H9 (cell line): ENCODE results near the gene APBA2. TPM values are rescaled to one million over a fixed set of nuclear protein-coding genes. Genes with fewer than 3 reads are reported as not detected.
A peak's percentile ranks its signal among the peaks of the same experiment; 100 is the strongest.

Experiments used
- DNase-seq: peaks from one replicate; pipeline ENCODE4 v3.0.0-alpha.2; 2017
- H2AFZ ChIP-seq: one replicate; pipeline ENCODE4 v1.6.1; 2013; ENCODE audit warnings: mild to moderate bottlenecking, low read length, control low read depth, moderate library complexity
- H2AK5ac ChIP-seq: 2 replicates; pipeline ENCODE4 v1.6.1; 2013; ENCODE audit warnings: low read length, control low read depth, mixed read lengths; ENCODE audit not compliant: insufficient read length
- H2BK120ac ChIP-seq: one replicate; pipeline ENCODE4 v1.6.1; 2013; ENCODE audit warnings: low read depth, mild to moderate bottlenecking, low read length, control low read depth, inconsistent platforms; ENCODE audit not compliant: poor library complexity, severe bottlenecking
- H2BK12ac ChIP-seq: 2 replicates; pipeline ENCODE4 v1.6.1; 2013; ENCODE audit warnings: low read length, control low read depth, mixed read lengths, low read depth; ENCODE audit not compliant: insufficient read length
- H2BK15ac ChIP-seq: 2 replicates; pipeline ENCODE4 v1.6.1; 2013; ENCODE audit warnings: low read depth, low read length, control low read depth
- H2BK20ac ChIP-seq: one replicate; pipeline ENCODE4 v1.6.1; 2013; ENCODE audit warnings: low read depth, mild to moderate bottlenecking, low read length, control low read depth, inconsistent platforms; ENCODE audit not compliant: poor library complexity, severe bottlenecking
- H2BK5ac ChIP-seq: 2 replicates; pipeline ENCODE4 v1.6.1; 2013; ENCODE audit warnings: low read length, control low read depth, mixed read lengths; ENCODE audit not compliant: insufficient read length
- H3K14ac ChIP-seq: 2 replicates; pipeline ENCODE4 v1.6.1; 2013; ENCODE audit warnings: low read length, control low read depth; ENCODE audit not compliant: insufficient read depth
- H3K18ac ChIP-seq: 2 replicates; pipeline ENCODE4 v1.6.1; 2013; ENCODE audit warnings: low read depth, mild to moderate bottlenecking, mixed read lengths, low read length, control low read depth; ENCODE audit not compliant: insufficient read length
- H3K23ac ChIP-seq: 2 replicates; pipeline ENCODE4 v1.6.1; 2013; ENCODE audit warnings: low read length, control low read depth, mixed read lengths, low read depth; ENCODE audit not compliant: insufficient read length
- H3K23me2 ChIP-seq: 2 replicates; pipeline ENCODE4 v1.6.1; 2013; ENCODE audit warnings: low read depth, mild to moderate bottlenecking, mixed read lengths, low read length, control low read depth; ENCODE audit not compliant: insufficient read length, poor library complexity, severe bottlenecking
- H3K27ac ChIP-seq: 2 replicates; pipeline ENCODE4 v1.5.1; 2013; ENCODE audit warnings: low read length, control low read depth, mixed read lengths, low read depth; ENCODE audit not compliant: insufficient read length
- H3K27me3 ChIP-seq: 2 replicates; pipeline ENCODE4 v1.6.1; 2013; ENCODE audit warnings: low read length, control low read depth, inconsistent platforms; ENCODE audit not compliant: insufficient read depth
- H3K4ac ChIP-seq: 2 replicates; pipeline ENCODE4 v1.6.1; 2013; ENCODE audit warnings: low read depth, mild to moderate bottlenecking, control low read depth, inconsistent platforms, low read length, moderate library complexity
- H3K4me1 ChIP-seq: 2 replicates; pipeline ENCODE4 v1.6.1; 2013; ENCODE audit warnings: low read length, control low read depth, inconsistent platforms; ENCODE audit not compliant: insufficient read depth
- H3K4me2 ChIP-seq: 2 replicates; pipeline ENCODE4 v1.6.1; 2013; ENCODE audit warnings: low read length, control low read depth, mixed read lengths; ENCODE audit not compliant: insufficient read length, insufficient read depth
- H3K56ac ChIP-seq: 2 replicates; pipeline ENCODE4 v1.6.1; 2013; ENCODE audit warnings: low read depth, mild to moderate bottlenecking, mixed read lengths, low read length, control low read depth; ENCODE audit not compliant: insufficient read length
- H3K79me1 ChIP-seq: 2 replicates; pipeline ENCODE4 v1.6.1; 2013; ENCODE audit warnings: low read depth, mild to moderate bottlenecking, moderate library complexity, low read length, control low read depth, inconsistent platforms; ENCODE audit not compliant: insufficient read depth, poor library complexity, severe bottlenecking
- H3K79me2 ChIP-seq: 2 replicates; pipeline ENCODE4 v1.6.1; 2013; ENCODE audit warnings: low read length, control low read depth, inconsistent platforms; ENCODE audit not compliant: insufficient read depth
- H3K9ac ChIP-seq: 2 replicates; pipeline ENCODE4 v1.6.1; 2013; ENCODE audit warnings: low read length, control low read depth, mixed read lengths; ENCODE audit not compliant: insufficient read length; ENCODE audit errors: extremely low read depth
- H3K9me3 ChIP-seq: one replicate; pipeline ENCODE4 v1.6.1; 2013; ENCODE audit warnings: low read depth, low read length, inconsistent platforms; ENCODE audit not compliant: control insufficient read depth
- H3T11ph ChIP-seq: one replicate; pipeline ENCODE4 v1.6.1; 2013; ENCODE audit warnings: mild to moderate bottlenecking, low read length, control low read depth, inconsistent platforms
- H4K20me1 ChIP-seq: one replicate; pipeline ENCODE4 v1.6.1; 2013; ENCODE audit not compliant: control insufficient read depth, insufficient read length, insufficient read depth
- H4K5ac ChIP-seq: 2 replicates; pipeline ENCODE4 v1.6.1; 2013; ENCODE audit warnings: low read depth, mild to moderate bottlenecking, mixed read lengths, low read length, control low read depth; ENCODE audit not compliant: insufficient read length
- H4K8ac ChIP-seq: replicated peaks from 2 replicates; pipeline ENCODE4 v1.6.1; 2013; ENCODE audit warnings: low read length, control low read depth, mixed read lengths, low read depth; ENCODE audit not compliant: insufficient read length
- H4K91ac ChIP-seq: 2 replicates; pipeline ENCODE4 v1.6.1; 2013; ENCODE audit warnings: low read depth, mild to moderate bottlenecking, moderate library complexity, mixed read lengths, low read length, control low read depth; ENCODE audit not compliant: insufficient read length
- H3K27ac Mint-ChIP-seq, 3 experiments: 2 replicates in 2 of 3; 3 replicates in 1 of 3; pipeline ENCODE4 v1.8.0; 2020 to 2021; ENCODE audit warnings: mixed read lengths in 3 of 3, mild to moderate bottlenecking in 1 of 3, moderate library complexity in 1 of 3
- H3K27me3 Mint-ChIP-seq: 2 replicates; pipeline ENCODE4 v1.8.0; 2021; ENCODE audit warnings: low read depth, mild to moderate bottlenecking, moderate library complexity, mixed read lengths
- H3K36me3 Mint-ChIP-seq, 3 experiments: 2 replicates in 2 of 3; 3 replicates in 1 of 3; pipeline ENCODE4 v1.8.0; 2020 to 2021; ENCODE audit warnings: low read depth in 3 of 3, mixed read lengths in 3 of 3; ENCODE audit not compliant: insufficient read depth in 1 of 3
- H3K4me1 Mint-ChIP-seq, 2 experiments: 2 replicates each; pipeline ENCODE4 v1.8.0; 2020; ENCODE audit warnings: mixed read lengths in 2 of 2
- H3K4me3 Mint-ChIP-seq, 2 experiments: 2 replicates in 1 of 2; 3 replicates in 1 of 2; pipeline ENCODE4 v1.8.0; 2020 to 2021; ENCODE audit warnings: mild to moderate bottlenecking in 2 of 2, mixed read lengths in 2 of 2, moderate library complexity in 1 of 2
- H3K9me3 Mint-ChIP-seq, 2 experiments: 2 replicates in 1 of 2; 3 replicates in 1 of 2; pipeline ENCODE4 v1.8.0; 2020; ENCODE audit warnings: mild to moderate bottlenecking in 2 of 2, mixed read lengths in 2 of 2, moderate library complexity in 1 of 2
- WGBS: extraction: QIAGEN DNeasy Blood & Tissue Kit; methylation state at CpG from one replicate; pipeline ENCODE4 v1.1.7; 2013; ENCODE audit warnings: missing lambda C conversion rate, low lambda C conversion rate, mixed read lengths; ENCODE audit not compliant: insufficient read length; ENCODE audit errors: extremely low coverage; 5-methylcytosine and 5-hydroxymethylcytosine counted together
- total RNA-seq: library from RNA; stranded (reverse); gene quantifications from 2 replicates; pipeline ENCODE4 v1.2.1, GENCODE V29; 2021
- TF ChIP-seq, protein P1 (sequence below): fragments of 200-600 bp; sonication (generic); conservative IDR thresholded peaks from 3 replicates; pipeline ENCODE4 v1.8.0; 2021; ENCODE audit warnings: antibody characterized with exemption, mild to moderate bottlenecking

APBA2 gene
- total RNA-seq, 1 experiment from 2014 or later, result 14.3 TPM

DNA sequence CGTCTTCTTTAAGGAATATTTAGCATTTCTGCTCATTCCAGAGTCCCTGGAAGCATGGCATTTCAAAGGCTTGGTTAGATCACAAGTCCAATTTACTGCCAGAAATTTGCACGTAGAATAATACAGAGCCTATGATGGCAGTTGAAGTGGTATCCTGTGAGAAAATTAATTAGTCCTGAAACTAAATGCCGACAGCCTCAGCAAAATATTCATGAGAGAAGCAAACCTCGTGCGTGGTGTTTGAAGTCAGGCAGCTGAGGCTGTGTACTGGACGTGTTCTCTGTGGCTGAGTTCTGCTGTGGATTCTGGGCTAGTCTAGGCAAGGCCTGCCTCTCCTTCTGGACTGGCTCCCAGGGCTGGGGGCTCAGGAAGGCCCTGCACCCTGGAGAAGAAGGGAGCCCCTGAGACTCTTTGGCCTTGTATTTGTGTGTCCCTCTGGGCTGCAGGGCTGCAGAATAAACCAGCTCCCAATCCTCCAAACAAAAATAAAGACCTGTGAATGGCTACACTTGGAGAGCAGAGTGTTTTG, 106.6 kb downstream of the APBA2 start:
- no CpG with 5 or more reads among the region's 6 CpGs for WGBS
- no peak overlapping the region for H3K56ac ChIP-seq
- no peak overlapping the region for H3K4me3 Mint-ChIP-seq

More for the DNA sequence above, 106.6 kb downstream of the APBA2 start:
- no peaks in the 10 kb centered on the region for H3K79me2 ChIP-seq
- peaks cover 26 to 40% of the 10 kb centered on the region in 2 experiments for H3K4me1 Mint-ChIP-seq
- H3K4me1 ChIP-seq, result peaks cover 6% of the 10 kb centered on the region; the same call in 1 of the 2 replicates
- H2BK15ac ChIP-seq, result no peak overlapping the region
- H3K4me2 ChIP-seq, result no peak overlapping the region
- H2BK120ac ChIP-seq, result no peak overlapping the region
- H2AFZ ChIP-seq, result no peak overlapping the region
- no peak for DNase-seq
- H4K5ac ChIP-seq, result no peak overlapping the region
- no peaks in the 10 kb centered on the region for H3K9me3 ChIP-seq
- no peak overlapping the region for H3K9ac ChIP-seq
- no peaks in the 10 kb centered on the region for H3K9me3 Mint-ChIP-seq
- H3K23ac ChIP-seq, result no peak overlapping the region
- no peaks in the 10 kb centered on the region for H3K27me3 Mint-ChIP-seq
- H4K20me1 ChIP-seq, result no peaks in the 10 kb centered on the region
- H3K23me2 ChIP-seq, result no peaks in the 10 kb centered on the region
- no peak overlapping the region for H2BK20ac ChIP-seq
- TF ChIP-seq, protein P1, sequence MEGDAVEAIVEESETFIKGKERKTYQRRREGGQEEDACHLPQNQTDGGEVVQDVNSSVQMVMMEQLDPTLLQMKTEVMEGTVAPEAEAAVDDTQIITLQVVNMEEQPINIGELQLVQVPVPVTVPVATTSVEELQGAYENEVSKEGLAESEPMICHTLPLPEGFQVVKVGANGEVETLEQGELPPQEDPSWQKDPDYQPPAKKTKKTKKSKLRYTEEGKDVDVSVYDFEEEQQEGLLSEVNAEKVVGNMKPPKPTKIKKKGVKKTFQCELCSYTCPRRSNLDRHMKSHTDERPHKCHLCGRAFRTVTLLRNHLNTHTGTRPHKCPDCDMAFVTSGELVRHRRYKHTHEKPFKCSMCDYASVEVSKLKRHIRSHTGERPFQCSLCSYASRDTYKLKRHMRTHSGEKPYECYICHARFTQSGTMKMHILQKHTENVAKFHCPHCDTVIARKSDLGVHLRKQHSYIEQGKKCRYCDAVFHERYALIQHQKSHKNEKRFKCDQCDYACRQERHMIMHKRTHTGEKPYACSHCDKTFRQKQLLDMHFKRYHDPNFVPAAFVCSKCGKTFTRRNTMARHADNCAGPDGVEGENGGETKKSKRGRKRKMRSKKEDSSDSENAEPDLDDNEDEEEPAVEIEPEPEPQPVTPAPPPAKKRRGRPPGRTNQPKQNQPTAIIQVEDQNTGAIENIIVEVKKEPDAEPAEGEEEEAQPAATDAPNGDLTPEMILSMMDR, result no peak
- H3K27me3 ChIP-seq, result no peaks in the 10 kb centered on the region
- no peak overlapping the region for H4K8ac ChIP-seq
- H4K91ac ChIP-seq, result no peak overlapping the region
- H3K18ac ChIP-seq, result no peak overlapping the region
- no peak overlapping the region for H3K14ac ChIP-seq
- no peak overlapping the region for H3K27ac ChIP-seq
- no peak overlapping the region for H3T11ph ChIP-seq
- no peaks in the 10 kb centered on the region for H3K79me1 ChIP-seq
- no peak overlapping the region for H3K4ac ChIP-seq
- H2BK5ac ChIP-seq, result no peak overlapping the region
- H3K27ac Mint-ChIP-seq, result peak overlapping the region in 2 of 3 experiments; percentile 22 to 92; a peak in 3 of 7 replicates
- no peak overlapping the region for H2AK5ac ChIP-seq
- H2BK12ac ChIP-seq, result no peak overlapping the region
- H3K36me3 Mint-ChIP-seq, result peaks cover 0 to 6% (median 0%) of the 10 kb centered on the region in 3 experiments; a peak in 2 of 7 replicates
